GM21717 (cell line): Measurements from ENCODE around the gene GMCL2.

ENCODE experiments used
- ATAC-seq: cut with Tn5 transposase; IDR thresholded peaks from one replicate; pipeline ENCODE4 v1.9.1; 2021; ENCODE audit warnings: mild to moderate bottlenecking, moderate library complexity; ENCODE audit not compliant: unreplicated experiment

Gene GMCL2

DNA sequence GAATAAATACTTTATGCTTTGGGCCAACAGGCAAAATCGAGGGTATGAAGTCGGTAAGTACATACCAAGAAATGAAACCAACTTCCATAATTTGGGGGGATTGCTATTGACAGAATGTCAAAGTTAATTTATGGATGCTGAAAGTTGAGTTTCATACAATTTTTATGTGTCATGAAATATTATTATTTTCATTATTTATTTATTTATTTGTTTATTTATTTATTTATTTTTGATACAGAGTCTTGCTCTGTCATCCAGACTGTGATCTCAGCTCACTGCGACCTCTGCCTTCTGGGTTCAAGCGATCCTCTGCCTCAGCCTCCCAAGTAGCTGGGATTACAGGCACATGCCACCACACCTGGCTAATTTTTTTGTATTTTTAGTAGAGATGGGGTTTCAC lies 4.5 kb upstream of the GMCL2 start:
- ATAC-seq: no peak

DNA sequence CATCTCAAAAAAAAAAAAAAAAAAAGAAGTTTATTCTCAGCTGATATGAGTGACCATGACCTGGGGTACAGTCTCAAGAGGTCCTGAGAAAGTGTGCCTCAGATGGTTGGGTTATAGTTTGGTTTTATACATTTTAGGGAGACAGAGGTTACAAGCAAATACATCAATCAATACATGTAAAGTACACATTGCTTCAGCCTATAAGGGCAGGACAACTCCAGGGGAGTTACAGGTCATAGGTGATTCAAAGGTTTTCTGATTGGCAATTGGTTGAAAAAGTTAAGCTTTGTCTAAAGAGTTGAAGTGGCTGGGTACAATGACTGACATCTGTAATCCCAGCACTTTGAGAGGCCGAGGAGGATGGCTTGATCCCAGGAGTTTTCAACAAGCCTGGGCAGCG lies 2.3 kb upstream of the GMCL2 start:
- no peak for ATAC-seq

DNA sequence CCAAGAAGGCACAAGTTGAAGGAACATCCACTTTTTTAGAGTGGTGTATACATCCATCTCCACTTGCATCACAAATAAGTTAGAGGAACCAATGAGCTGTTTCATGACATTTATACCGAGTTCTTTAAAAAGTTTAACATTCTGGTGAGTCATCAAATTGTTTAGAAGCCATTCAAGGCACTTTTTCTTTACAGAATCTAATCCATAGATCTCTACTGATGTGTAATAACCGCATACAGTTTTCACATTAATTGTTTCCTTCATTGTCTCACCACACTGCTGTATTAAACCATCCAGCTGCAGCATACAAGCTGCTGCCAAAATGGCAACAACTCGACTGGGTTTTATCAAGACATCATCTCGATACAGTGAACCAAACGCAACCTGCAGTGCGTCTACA lies 744 bp downstream of the GMCL2 start:
- ATAC-seq: no peak

DNA sequence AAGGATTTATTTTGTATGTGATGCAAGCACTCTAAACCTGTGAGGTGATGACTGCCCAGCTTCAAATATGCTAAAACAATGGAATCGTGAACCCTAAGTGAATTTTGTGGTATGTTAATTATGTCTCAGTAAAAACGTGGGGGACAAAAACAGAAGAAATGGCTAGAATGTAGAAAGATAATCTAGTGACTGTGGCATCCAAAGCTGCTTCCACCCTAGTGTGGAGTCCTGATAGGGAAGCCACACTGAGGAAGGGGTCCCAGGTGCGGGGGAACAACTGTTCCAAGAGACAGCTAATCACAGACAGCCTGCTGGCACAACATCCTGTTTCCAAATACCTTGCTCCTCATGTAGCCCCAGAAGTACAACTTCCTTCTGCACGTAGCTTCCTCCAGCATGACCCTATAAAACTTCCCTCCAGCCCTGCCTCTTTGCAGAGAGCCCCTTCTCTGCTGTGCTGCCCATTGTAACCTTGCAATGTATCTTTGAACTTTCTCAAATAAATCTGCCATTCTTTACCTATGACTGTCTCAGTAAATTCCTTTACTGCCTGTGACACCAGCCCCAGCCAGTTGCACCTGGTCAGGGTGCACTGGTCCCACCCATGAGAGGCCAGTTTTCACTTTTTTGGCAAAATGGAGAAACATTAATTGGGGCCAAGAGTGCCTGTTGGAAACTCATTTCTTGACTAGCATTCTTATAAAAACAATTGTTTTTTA lies 4.9 kb downstream of the GMCL2 start:
- no peak for ATAC-seq

DNA sequence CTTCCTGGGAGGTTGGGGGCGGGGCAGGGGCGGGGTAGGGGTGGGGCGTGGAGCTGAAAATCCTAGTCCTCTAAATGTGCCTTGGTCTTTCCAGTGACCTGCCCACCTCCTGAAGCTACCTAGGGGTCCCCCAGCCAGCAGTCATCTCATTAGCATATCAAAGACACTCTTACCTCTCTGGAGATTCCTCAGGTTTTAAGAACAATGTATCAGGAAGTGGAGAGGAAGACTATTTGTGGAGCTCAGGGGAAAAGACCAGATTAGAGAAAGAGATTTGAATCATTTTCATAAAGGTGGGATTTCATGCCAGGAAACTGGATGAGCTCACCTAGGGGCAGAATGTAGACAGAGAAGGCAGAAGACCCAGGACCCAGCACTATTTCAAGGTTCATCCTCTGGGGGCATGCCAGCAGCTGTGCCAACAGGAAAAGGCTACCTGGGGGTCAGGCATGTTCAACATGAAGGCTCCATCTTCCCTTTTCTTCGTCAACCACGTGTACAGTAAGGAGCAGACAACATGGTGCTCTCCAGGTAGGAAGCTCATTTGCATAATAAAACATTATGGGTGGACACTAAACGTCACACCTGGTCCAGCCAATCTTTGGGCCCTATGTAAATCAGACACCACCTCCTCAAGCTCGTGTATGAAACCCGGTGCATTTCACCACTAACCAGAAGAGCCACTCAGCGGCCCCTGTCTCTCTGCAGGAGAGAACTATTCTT lies 6.9 kb downstream of the GMCL2 start:
- ATAC-seq: no peak

DNA sequence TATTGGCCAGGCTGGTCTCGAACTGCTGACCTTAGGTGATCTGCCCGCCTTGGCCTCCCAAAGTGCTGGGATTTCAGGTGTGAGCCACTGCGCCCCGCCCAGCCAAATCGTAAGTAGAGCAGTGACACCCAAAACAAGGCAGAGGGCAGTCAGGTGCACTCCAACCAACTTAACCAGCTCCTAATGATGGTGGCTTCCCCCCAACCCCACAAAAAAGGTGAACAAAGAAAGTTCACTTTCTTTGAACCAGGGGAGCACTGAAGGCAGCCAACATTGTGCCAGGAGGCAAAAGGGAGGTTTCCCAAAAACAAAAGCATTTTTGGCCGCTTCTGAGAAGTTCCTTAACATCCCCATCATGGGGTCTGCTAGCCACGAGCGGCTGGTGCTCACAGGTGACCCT lies 9.6 kb downstream of the GMCL2 start:
- no peak for ATAC-seq

DNA sequence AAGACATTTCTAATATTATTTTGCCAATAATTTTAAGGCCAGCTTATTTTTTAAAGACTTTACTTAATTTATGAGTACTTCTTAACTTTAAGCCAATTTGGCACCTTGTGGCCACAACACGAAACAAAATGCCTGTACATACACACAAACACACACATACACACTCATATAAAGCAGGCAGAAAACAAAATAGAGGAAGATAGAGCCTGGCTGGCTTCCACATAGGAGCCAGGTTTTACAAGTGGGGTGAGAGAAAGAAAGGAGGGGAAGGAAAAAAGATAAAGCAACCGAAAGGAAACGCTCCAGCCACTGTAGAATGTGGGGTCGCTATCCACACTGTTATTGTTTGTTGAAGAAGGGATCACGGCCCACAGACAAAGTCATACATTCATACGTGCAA lies 10.4 kb downstream of the GMCL2 start:
- ATAC-seq: no peak

DNA sequence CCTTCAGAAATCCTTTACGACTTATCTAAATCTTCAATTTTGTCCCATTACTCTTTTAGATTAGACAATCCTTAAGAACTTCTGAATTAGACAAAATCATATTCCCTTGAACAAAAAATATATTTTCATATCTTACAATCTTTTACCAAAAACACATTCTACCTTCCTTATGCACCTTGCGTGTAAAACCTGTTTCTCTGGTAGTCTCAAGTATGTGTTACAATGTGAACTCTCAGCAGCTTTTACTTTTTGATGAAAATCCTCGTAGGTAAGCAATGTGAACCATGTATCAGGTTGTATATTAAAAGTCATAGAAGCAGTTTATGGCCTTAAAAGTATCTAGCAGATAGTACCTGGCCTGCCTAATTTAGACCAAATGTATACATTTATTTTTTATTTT lies 12.7 kb downstream of the GMCL2 start:
- ATAC-seq: no peak

DNA sequence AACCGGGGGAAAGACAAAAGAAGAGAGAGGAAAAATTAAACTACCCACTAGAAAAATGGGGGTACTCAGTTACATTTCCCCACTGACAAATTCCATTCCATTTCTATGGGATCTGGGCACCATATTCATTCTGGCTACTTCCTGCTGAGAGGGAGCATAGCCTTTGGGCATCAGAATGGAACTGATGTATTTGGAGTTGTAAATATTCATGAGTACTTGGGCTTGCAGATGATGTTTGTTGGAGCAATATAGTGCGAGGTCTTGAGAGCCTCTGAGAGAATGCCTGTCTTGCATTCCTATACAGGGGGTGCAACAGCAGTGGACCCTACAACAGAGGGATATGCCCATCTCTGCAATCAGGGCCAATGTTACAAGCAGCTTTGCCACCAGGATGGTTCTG lies 16.7 kb downstream of the GMCL2 start:
- no peak for ATAC-seq

DNA sequence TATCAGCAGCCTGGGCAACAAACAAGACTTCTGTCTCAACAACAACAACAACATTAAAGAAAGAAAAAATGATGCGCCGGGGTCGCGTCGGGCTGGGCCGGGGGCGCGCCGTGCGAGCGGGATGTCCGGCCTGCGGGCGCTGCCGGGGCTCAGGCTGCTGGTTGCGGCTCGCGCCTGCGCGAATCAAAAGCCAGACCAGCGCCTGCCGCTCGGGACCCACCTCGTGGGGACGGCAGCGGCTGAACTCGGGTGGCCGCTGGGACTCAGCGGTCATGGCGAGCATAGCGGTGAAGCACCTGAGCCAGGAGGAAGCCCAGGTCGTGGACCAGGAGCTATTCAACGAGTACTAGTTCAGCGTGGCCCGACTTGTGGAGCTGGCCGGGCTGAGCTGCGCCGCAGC lies 21.6 kb downstream of the GMCL2 start:
- ATAC-seq: no peak

DNA sequence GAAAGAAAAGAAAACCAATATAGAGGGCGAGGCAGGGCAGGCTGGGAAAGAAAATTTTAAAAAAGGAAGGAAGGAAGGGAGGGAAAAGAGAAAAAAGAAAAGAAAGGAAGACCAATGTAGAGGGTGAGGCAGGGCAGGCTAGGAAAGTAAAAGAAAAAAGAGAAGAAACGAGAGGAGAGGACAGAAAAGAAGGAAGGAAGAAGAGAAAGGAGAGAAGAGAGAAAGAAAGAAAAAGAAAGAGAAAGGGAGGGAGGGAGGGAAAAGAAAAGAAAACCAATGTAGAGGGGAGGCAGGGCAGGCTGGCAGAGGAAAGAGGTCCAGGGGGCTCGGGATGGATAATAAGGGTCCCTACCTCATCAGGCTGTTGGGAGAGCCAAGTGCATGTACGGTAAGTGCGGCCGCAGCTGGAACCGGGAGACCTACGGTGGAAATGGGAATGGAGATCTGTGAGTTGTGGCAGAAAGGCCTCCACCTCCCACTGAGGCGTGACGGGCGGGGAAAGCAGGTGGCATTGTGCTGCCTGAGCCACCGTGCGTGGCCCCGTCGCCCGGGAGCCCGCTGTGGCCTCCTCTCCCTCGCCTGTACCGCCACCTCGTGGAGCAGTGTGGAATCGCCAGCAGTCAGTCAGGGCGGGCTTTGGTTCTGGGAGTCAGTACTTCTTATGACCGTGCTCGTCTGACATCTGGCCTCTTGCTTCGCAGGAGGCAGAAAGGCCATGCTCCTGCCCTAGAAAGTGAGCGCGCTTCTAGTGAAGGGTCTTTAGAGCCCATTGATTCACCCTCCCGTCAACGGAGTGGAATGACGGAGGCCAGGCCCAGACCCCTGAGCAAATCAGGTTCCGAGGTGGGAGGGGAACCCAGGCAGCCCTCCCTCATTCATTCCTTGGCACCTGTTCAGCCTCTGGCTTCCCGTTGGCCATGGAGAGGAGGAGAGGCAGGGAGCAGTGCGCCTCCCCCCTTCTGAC lies 23.1 kb downstream of the GMCL2 start:
- ATAC-seq: peak; percentile 91

DNA sequence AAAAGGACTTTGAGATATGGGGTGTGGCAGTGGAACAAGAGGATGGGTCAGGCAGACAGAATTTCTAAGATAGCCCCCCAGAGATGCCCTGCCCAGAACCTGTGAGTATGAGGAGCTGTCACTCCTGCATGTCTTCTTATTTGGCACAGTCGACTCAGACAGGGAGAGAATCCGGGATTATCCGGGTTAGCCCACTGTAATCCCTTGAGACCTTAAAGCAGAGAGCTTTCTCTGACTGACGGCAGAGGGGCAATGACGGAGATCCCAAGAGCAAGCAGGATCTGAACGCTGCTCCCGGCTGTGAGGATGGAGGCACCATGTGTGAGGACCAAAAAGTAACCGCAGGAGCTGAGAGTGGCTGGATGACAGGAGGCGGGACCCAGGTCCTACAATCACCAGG lies 24.7 kb downstream of the GMCL2 start:
- ATAC-seq: no peak

DNA sequence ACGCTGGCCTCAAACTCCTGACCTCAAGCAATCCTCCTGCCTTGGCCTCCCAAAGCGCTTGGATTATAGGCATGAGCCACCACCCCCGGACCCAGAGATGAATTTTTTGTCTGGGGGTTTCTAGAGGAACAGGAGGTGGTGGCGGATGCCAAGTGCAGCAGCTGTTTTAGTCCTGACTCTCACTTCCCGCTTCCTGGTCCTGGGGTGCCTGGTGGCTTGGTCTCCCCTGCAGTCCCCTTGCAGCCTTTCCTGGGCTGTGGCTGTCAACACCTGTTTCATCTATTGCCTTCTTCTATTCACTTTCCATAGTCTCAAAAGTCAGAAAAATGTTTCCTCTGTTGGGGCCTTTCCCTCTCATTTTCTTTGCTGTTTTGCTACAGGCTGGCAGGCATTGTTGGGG lies 27.0 kb downstream of the GMCL2 start:
- no peak for ATAC-seq

DNA sequence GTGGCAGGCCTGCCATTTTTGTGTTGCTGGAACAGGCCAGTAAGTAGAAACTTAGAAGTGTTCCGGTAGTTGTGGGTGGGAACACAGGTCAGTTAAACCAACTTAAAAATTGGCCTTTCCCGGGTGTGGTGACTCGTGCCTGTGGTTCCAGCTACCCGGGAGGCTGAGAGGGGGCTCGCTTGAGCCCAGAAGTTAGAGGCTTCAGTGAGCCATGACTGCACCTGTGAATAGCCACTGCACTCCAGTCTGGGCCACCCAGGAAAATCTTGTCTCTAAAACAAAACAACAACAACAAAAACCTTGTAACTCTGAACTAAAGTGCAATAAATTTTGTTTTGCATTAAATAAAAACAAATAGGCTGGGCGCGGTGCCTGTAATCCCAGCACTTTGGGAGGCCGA lies 32.1 kb downstream of the GMCL2 start:
- ATAC-seq: no peak

DNA sequence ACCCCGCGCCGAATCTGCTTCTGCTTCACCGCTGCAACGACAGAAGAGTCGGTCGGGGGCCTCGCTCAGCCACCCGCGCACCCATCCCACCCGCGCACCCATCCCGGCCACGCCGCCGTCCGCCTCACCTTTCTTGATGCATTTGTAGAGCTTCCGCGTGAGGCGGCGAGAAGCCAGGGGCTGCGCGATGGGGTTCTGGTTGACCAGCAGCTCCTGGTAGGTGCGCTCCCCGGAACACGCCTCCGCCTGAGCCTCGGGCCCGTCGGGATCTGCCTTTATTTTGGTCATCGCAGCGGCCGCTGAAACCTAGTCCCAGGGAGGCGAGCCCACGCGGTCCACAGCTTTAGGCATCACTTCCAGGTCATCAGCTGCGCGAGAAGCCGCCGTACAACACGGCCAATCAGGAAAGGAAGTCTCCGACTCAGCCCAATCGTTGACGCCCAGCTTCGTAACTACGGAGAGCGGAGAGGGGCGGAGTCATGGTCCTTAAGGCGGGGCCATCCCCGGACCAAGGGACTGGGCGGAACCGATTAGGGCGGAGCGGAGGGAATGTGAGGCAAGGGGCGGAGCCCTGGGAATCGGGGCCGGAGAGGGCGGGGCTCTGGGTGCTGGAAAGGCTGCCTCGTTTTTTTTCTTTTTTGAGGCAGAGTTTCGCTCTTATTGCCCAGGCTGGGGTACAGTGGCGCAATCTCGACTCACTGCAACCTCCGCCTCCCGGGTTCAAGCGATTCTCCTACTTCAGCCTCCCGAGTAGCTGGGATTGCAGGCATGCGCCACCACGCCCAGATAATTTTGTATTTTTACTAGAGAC lies 33.4 kb downstream of the GMCL2 start, which contains the start of gene NHP2:
NHP2 (minus strand) TSS at position 356 of the 811 bp plus-strand sequence; CDS start at position 288, 68 bp downstream.
- peak; percentile 97 for ATAC-seq

DNA sequence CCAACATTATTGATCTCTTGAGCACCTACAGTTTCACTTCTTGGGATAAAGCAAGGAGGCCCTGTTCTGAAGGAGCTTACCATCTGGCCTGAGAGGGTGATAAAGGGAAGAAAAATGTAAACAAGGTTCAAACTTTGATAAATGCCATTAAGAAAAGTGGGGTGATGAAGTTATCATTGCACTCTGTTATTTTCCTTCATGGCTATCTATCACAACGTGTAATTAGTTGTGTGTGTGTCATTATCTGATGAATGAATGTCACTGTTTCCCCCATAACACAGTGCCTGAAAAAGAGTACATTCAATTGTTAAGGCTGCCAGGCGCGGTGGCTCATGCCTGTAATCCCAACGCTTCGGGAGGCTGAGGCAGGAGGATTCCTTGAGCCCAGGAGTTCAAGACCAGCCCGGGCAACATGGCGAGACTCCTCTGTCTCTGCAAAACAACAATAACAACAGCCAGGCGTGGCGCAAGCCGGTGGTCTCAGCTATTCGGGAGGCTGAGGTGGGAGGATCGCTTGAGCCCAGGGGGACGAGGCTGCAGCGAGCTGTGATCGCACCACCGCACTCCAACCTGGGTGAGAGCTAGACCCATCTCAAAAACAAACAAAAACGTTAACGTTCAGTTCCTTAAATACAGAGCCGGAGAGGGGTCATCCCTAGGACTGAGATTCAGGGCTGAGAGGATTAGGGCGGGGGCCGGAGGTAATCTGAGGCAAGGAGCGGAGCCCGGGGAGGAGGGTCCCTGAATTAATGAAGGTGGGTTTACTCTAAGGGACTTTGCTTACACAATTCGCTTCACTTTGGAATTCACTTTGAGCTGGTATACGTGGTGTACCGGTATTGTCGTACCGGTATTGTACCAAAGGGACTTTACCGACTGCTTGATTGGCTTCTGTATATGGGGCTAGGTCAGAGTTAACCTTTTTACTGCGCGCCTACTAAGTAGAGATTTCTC lies 34.4 kb downstream of the GMCL2 start:
- no peak for ATAC-seq

DNA sequence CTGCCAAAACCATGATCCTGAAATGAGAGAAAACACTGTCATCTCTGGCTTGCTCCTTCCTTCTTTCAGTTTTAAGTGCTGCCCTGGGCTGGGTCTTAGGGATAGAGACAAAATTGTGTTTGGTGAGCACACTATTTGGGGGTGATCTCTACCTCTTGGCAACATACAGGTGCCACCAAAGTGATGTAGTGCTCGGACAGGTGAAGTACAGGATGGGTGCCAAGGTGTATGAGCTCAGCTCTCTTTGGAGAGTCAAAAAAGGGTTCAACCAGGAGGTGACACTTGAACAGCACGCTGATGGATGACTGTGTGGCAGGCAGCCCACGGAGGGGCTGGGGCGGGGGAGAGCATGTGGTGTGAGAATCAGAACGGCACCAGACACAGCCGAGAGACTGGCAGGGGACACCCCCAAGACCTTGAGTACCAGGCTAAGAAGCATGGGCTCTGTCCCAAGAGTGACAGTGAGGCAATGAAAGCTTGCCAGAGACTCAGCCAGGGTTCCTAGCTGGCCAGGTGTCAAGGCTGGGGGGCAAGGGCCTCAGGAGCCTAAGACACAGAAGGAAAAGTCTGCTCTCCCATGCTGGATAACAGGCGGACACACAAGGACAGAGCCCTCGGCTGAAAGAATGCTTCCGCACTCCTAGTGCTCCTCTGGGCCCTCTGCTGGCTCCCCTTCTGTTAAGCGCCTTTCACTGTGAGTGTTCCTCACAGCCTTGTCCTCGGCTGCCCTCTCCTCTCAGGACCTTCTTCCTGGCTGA lies 36.0 kb downstream of the GMCL2 start:
- no peak for ATAC-seq

DNA sequence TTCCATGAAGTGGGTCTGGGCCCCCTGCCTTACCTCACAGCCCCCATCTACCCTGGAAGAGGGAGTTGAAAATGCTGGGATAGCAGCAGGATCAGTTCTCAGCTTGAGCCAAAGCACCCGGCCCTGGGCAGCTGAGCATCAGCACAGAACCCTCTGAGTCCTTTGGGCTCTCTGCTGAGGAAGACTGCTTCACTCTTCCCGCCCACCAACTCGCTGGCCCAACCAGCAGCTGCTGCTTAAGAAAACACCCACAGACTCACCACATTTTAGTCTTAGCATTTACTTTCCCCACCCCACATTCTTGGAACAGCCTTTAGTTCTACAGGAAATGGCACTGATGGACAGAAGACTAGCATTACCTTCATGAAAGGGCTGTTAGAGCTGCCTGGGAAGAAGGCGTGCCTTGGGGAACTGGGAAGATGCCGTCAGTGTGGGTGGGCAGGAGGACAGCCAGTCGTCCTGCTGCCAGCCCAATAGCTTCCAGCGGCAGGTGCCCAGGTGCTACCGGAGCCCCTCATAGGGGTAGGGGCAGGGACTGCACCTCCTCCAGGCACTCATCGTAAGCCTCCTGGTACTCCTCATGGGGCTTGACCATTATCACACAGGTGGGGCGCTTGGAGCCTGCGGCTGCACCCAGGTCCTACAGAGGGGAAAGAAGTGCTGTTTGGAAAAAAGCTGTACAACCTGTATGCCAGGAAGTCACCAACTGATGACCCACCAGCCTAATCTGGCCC lies 37.8 kb downstream of the GMCL2 start:
- ATAC-seq: no peak
